ENCODE data around the gene MKNK1.

MKNK1 gene

GRCh38 chr1:46557403-46557802 is 46.7 kb downstream of the MKNK1 start:
- TF ChIP-seq CTCF (IDR thresholded peaks at IDR 0.05): no peak
- H3K27me3 ChIP-seq: no peaks in the 10 kb centered on the region
- peaks cover 59% of the 10 kb centered on the region for H3K36me3 ChIP-seq

GRCh38 chr1:46556822-46557221 is 47.2 kb downstream of the MKNK1 start:
- Histone ChIP-seq H3K36me3 (peaks cover 54% of the 10 kb centered on the region), H3K27me3 (no peaks in the 10 kb centered on the region), H3K27ac (no peak overlapping the region), H3K9me3 (no peaks in the 10 kb centered on the region), H3K4me1 (ENCODE audit: control insufficient read depth in 1 of 2, insufficient read depth in 1 of 2, low read depth in 1 of 2, low read length in 1 of 2) (no peaks in the 10 kb centered on the region), H3K4me3 (ENCODE audit: low read depth in 1 of 2, low read length in 1 of 2) (no peak overlapping the region)
- TF ChIP-seq CTCF (IDR thresholded peaks at IDR 0.05): no peak

More at GRCh38 chr1:46557403-46557802, 46.7 kb downstream of the MKNK1 start:
- Histone ChIP-seq H3K9me3 (no peaks in the 10 kb centered on the region), H3K4me3 (ENCODE audit: low read depth in 1 of 2, low read length in 1 of 2) (no peak overlapping the region), H3K27ac (peak overlapping the region; percentile 43), H3K4me1 (ENCODE audit: control insufficient read depth in 1 of 2, insufficient read depth in 1 of 2, low read depth in 1 of 2, low read length in 1 of 2) (no peaks in the 10 kb centered on the region)

DNA sequence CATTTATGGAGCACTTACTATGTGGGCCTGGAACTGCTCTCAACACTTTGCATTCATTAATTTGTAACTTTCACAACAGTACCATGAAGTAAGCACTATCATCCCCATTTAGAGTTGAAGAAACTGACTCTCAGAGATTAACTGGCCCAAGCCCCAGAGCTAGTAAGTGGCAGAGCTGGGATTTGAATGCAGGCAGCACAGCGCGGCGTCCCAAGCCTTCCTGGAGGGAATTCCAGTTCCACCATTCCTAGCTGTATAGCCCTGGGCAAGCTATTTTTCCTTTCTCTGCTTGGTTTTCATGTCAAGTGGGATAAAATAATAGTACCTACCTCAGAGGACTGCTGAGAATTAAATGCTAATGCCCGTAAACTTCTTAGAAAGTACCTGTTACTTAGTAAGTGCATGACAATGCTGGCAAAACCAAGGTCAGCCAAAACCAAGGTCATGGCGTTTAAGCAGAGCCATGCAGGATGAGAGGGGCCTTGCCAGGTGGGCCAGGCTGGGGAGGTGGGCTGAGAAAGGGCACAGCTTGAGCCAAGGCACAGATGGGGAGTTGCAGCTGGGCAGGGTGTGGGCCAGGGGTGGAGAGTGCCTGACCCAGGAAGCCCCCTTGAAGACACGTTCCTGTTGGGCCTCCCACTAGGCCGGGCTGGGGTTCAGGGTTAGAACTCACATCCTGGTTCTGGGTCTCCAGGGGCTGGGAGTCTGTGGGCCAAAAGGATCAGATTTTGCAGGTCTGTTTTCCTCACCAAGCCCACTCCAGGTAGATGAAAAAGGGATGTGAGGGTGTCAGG is 48.0 kb downstream of the MKNK1 start:
- no peak overlapping the region for H3K27ac ChIP-seq
- peaks cover 46% of the 10 kb centered on the region for H3K36me3 ChIP-seq
- TF ChIP-seq CTCF (IDR thresholded peaks at IDR 0.05): no peak
- no peaks in the 10 kb centered on the region for H3K9me3 ChIP-seq
- peaks cover 6% of the 10 kb centered on the region for H3K27me3 ChIP-seq
- H3K4me1 ChIP-seq (ENCODE audit: control insufficient read depth in 1 of 2, insufficient read depth in 1 of 2, low read depth in 1 of 2, low read length in 1 of 2): no peaks in the 10 kb centered on the region
- no peak overlapping the region for H3K4me3 ChIP-seq (ENCODE audit: low read depth in 1 of 2, low read length in 1 of 2)

DNA sequence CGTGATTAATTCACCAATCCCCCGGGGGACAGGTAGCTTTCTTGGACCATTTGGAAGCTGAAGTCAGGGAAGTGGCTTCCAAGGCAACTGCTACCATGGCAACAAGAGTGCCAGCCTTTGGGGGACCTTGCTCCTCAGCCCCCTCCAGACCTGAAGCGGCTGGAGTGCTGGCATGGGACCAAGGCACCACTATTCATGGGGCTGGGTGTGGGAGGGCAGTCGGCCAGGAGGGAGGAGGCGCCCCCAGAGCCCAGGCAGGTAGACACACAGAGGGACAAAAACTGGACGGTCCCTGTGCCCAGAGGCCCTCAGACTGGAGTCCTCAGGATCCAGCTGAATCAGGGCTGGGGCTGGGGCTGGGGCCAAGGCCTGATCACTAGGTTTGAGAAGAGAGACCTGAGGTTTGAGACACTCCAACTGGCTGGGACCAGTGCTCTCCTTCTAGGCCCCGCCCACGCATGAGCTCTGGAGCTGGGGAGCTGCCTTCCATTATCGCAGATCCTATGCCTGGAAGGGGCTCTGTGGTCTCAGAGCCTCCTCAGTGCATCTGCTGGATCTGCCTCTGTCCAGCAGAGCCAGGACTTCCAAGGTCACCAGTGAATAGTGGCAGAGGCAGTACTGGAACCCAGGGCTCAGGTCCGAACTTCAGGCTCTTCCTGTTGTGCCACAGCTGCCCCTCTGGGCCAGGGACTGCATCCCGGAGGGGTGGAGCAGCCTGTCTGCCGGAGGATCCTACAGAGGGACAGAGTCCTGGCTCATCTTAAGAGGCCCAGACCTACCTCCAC is 49.3 kb downstream of the MKNK1 start:
- H3K4me3 ChIP-seq (ENCODE audit: low read depth in 1 of 2, low read length in 1 of 2): no peak overlapping the region
- no peak for TF ChIP-seq CTCF (IDR thresholded peaks at IDR 0.05)
- H3K4me1 ChIP-seq (ENCODE audit: control insufficient read depth in 1 of 2, insufficient read depth in 1 of 2, low read depth in 1 of 2, low read length in 1 of 2): no peaks in the 10 kb centered on the region
- H3K27me3 ChIP-seq: peaks cover 18% of the 10 kb centered on the region
- no peaks in the 10 kb centered on the region for H3K9me3 ChIP-seq
- no peak overlapping the region for H3K27ac ChIP-seq
- H3K36me3 ChIP-seq: peaks cover 33% of the 10 kb centered on the region

DNA sequence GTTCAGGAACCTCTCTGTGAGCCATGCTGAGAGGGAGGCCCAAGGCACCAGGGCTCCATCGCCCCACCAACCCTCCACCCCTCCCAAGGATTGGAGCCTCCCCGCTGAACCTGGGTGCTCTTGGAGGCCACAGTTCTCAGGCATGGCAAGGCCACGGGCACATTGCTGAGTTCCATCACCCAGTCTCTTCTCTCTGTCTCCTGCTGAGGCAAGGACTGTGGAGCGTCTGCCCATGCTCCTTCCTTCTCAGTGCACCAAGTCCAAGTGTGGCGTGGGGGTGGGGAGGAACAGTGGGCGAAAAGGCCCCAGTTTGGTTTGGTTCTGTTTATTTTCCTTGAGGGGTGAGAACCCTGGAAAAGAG is 49.9 kb downstream of the MKNK1 start:
- Histone ChIP-seq H3K27ac (no peak overlapping the region), H3K27me3 (peaks cover 24% of the 10 kb centered on the region), H3K9me3 (no peaks in the 10 kb centered on the region), H3K36me3 (peaks cover 27% of the 10 kb centered on the region), H3K4me3 (ENCODE audit: low read depth in 1 of 2, low read length in 1 of 2) (no peak overlapping the region), H3K4me1 (ENCODE audit: control insufficient read depth in 1 of 2, insufficient read depth in 1 of 2, low read depth in 1 of 2, low read length in 1 of 2) (no peaks in the 10 kb centered on the region)
- TF ChIP-seq CTCF (IDR thresholded peaks at IDR 0.05): no peak
